ENCODE measurements around the gene TTC9B.
"Not testable (repeated sequence)": the region's sequence is repeated elsewhere in the genome, so short reads cannot be mapped to it uniquely, and the experiment has no call there.

TTC9B gene

GRCh38 chr19:40232479-40232878, 14.3 kb upstream of the TTC9B start:
- DNase-seq = no peak

GRCh38 chr19:40231544-40232424, 13.6 kb upstream of the TTC9B start:
- DNase-seq = no peak

- no peak for DNase-seq
These were observed 12.9 kb upstream of the TTC9B start for GRCh38 chr19:40231057-40231456.

GRCh38 chr19:40229926-40230417, 11.8 kb upstream of the TTC9B start:
- no peak for DNase-seq

GRCh38 chr19:40229484-40229883, 11.3 kb upstream of the TTC9B start:
- DNase-seq = peak; percentile 24

GRCh38 chr19:40228863-40229262, 10.7 kb upstream of the TTC9B start:
- no peak for DNase-seq

GRCh38 chr19:40228346-40228745, 10.2 kb upstream of the TTC9B start:
- no peak for DNase-seq

- no peak for DNase-seq
These were observed 7.5 kb upstream of the TTC9B start for GRCh38 chr19:40225440-40226305.

GRCh38 chr19:40224342-40225150, 6.4 kb upstream of the TTC9B start:
- no peak for DNase-seq

GRCh38 chr19:40223135-40223822, 5.1 kb upstream of the TTC9B start:
- DNase-seq = peak; percentile 31

GRCh38 chr19:40221858-40222619, 3.9 kb upstream of the TTC9B start:
- peak; percentile 65 for DNase-seq

GRCh38 chr19:40220674-40221073, 2.5 kb upstream of the TTC9B start:
- DNase-seq = no peak

GRCh38 chr19:40219721-40220276, 1.6 kb upstream of the TTC9B start:
- no peak for DNase-seq

- not testable (repeated sequence) for DNase-seq
These were observed 845 bp upstream of the TTC9B start for GRCh38 chr19:40219029-40219428.

- no peak for DNase-seq
These were observed 965 bp downstream of the TTC9B start for GRCh38 chr19:40217027-40217810.

GRCh38 chr19:40216777-40217026, 1.5 kb downstream of the TTC9B start:
- no peak for DNase-seq

GRCh38 chr19:40216013-40216776, 2.0 kb downstream of the TTC9B start:
- DNase-seq = no peak

GRCh38 chr19:40214936-40215335, 3.2 kb downstream of the TTC9B start:
- no peak for DNase-seq

- no peak for DNase-seq
These were observed 4.2 kb downstream of the TTC9B start for GRCh38 chr19:40213882-40214570.

Data from stimulated activated CD4-positive, alpha-beta T cell treated with anti-CD3 and anti-CD28 coated beads, Interleukin-4, amount 100 ng/mL, for 1 hour (primary cell).